Heart right ventricle (tissue), 16 donors: ENCODE results near the gene BTLA. TPM values are rescaled to one million over a fixed set of nuclear protein-coding genes. Genes with fewer than 3 reads are reported as not detected.
"Not testable (repeated sequence)": the region's sequence is repeated elsewhere in the genome, so short reads cannot be mapped to it uniquely, and the experiment has no call there.

Source experiments
- ATAC-seq, 8 donors: fragments of 200-7000 bp; cut with Tn5 transposase; one replicate each; pipeline ENCODE4 v1.9.1; 2020; ENCODE audit warnings: mild to moderate bottlenecking in 8 of 8, moderate library complexity in 8 of 8, moderate number of reproducible peaks in 1 of 8
- DNase-seq, 2 donors: peaks; one replicate each; pipeline ENCODE4 v3.0.0-alpha.2; 2020
- H3K27ac ChIP-seq, 10 donors: fragments of 200-600 bp; sonication (generic) in 2 of 10; one replicate each; pipeline versions ENCODE4 v1.5.0 to v1.8.0; 2020 to 2022; ENCODE audit warnings: mild to moderate bottlenecking in 3 of 10
- H3K27me3 ChIP-seq, 7 donors: fragments of 200-600 bp; one replicate each; pipeline ENCODE4 v1.8.0; 2021 to 2022; ENCODE audit warnings: mild to moderate bottlenecking in 2 of 7
- H3K36me3 ChIP-seq, 9 donors: fragments of 200-600 bp; sonication (generic) in 1 of 9; one replicate each; pipeline versions ENCODE4 v1.5.0 to v1.8.0; 2020 to 2022; ENCODE audit warnings: mild to moderate bottlenecking in 2 of 9
- H3K4me1 ChIP-seq, 9 donors: fragments of 200-600 bp; sonication (generic) in 1 of 9; one replicate each; pipeline versions ENCODE4 v1.5.0 to v1.8.0; 2020 to 2022; ENCODE audit warnings: mild to moderate bottlenecking in 4 of 9
- H3K4me3 ChIP-seq, 10 donors: fragments of 200-600 bp; sonication (generic) in 2 of 10; one replicate each; pipeline versions ENCODE4 v1.5.0 to v1.8.0; 2020 to 2022; ENCODE audit warnings: mild to moderate bottlenecking in 7 of 10, moderate library complexity in 2 of 10
- H3K9me3 ChIP-seq, 11 donors: fragments of 200-600 bp in 10 of 11; sonication (generic) in 2 of 11; one replicate each; pipeline versions ENCODE4 v1.5.0 to v1.8.0; 2013 to 2022; ENCODE audit warnings: mild to moderate bottlenecking in 2 of 11, control low read depth in 1 of 11, moderate library complexity in 1 of 11
- WGBS, 2 donors: extraction: QIAGEN DNeasy Blood & Tissue Kit; methylation state at CpG; one replicate each; pipeline ENCODE4 v1.1.7; 2013; ENCODE audit warnings: inconsistent platforms in 1 of 2; 5-methylcytosine and 5-hydroxymethylcytosine counted together
- intact Hi-C, 10 donors: fragments of 100-400 bp; cut with DNase I; formaldehyde crosslinking; loops; one replicate each; pipeline versions ENCODE4 v1.11.1 to v1.14.2; 2022
- polyA plus RNA-seq, 2 donors: library from polyadenylated mRNA; stranded (reverse); fragments of 200-250 nt; gene quantifications; one replicate each; pipeline ENCODE4 v1.2.3, GENCODE V29; 2013
- total RNA-seq, 10 donors: library from RNA; stranded (reverse); fragmentation: NEBNext Ultra II Directional in 3 of 10; extraction: Animal tissue kit (Norgen Biotek cat#: 25700) in 3 of 10; gene quantifications; one replicate each; pipeline versions ENCODE4 v1.2.1 to v1.2.4, GENCODE V29; 2021 to 2023
- TF ChIP-seq, protein P1 (sequence below), 9 donors: fragments of 200-600 bp; sonication (generic) in 2 of 9; IDR thresholded peaks; one replicate each; pipeline versions ENCODE4 v1.5.0 to v1.8.0; 2021 to 2022; ENCODE audit warnings: antibody characterized with exemption in 9 of 9, mild to moderate bottlenecking in 5 of 9, moderate library complexity in 1 of 9
- donor health status: Arrhythmogenic right ventricular cardiomyopathy.
- donor health status: ischemic (EF 13 %, LVEDD 7.1; RV severe dilation, severe dysfunction).
- donor health status: healthy with polysubstance abuse.
- donor health status: DM: no; HTN: yes; CAD: no.
- donor health status: DM: no; HTN: no; CAD: no.
- donor health status: ischemic (EF 25% LVEDD 6.9; RV normal size, moderate dysfunction).
- donor health status: ischemic (EF 25% LVEDD 5.7; RV mildly dilated, moderate dysfunction).
- donor health status: healthy.
- donor health status: DM: yes; HTN: yes; CAD: no.
- donor health status: Ischemic cardiomyopathy.
- donor health status: ischemic (EF 35%, LVEDD 5.7; RV mildly dilated, moderate dysfunction).
- donor health status: nonischemic (EF 11% LVEDD 7.7; RV severe dilation, severe dysfunction).
- donor health status: DM: yes; HTN: yes; CAD: no.
- donor health status: PGD.
- donor health status: ischemic (EF 29% LVEDD 5.4; RV normal size, mild dysfunction).
- donor health status: nonischemic (EF 23%, LVEDD 6.1; RV moderate dilation, normal function).

Gene BTLA
- total and polyA plus RNA-seq, 12 donors: 0.03 to 0.97 (median 0.07) TPM; not detected in 7

DNA sequence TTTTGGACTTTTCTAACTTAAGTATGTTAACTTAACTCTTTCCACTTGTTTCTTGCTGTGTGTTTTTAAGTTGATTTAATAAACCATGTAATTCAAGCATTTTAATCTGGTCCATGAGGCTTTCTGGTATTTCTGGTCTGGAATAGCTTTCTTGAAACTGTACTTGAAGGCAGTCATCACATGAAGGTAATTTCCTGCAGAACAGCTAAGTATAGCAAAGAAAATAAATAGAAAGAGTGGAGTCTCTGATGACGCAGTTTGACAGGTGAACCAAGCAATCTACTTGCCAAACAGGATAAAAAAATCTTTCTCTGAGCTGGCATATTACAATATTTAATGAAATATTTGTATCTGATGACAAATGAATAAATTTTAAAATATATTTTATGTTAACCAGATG is 74.9 kb downstream of the BTLA start:
- 81 to 88% methylated on average over 1 of the region's 1 CpG for WGBS, 2 donors
- H3K27ac ChIP-seq: no peak overlapping the region

DNA sequence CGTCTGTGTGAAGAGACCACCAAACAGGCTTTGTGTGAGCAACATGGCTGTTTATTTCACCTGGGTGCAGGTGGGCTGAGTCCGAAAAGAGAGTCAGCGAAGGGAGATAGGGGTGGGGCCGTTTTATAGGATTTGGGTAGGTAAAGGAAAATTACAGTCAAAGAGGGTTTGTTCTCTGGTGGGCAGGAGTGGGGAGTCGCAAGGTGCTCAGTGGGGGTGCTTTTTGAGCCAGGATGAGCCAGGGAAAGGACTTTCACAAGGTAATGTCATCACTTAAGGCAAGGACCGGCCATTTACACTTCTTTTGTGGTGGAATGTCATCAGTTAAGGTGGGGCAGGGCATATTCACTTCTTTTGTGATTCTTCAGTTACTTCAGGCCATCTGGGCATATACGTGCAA is 76.4 kb downstream of the BTLA start:
- H3K27ac ChIP-seq, ATAC-seq, H3K4me1 ChIP-seq, H3K36me3 ChIP-seq, H3K4me3 ChIP-seq, DNase-seq, H3K9me3 ChIP-seq, H3K27me3 ChIP-seq, intact Hi-C loops: not testable (repeated sequence)
- 64 to 92% methylated on average over 3 of the region's 7 CpGs for WGBS, 2 donors

More for the DNA sequence above, 74.9 kb downstream of the BTLA start:
- H3K36me3 ChIP-seq: no peaks in the 10 kb centered on the region
- intact Hi-C loops: no loop called here
- TF ChIP-seq, protein P1, sequence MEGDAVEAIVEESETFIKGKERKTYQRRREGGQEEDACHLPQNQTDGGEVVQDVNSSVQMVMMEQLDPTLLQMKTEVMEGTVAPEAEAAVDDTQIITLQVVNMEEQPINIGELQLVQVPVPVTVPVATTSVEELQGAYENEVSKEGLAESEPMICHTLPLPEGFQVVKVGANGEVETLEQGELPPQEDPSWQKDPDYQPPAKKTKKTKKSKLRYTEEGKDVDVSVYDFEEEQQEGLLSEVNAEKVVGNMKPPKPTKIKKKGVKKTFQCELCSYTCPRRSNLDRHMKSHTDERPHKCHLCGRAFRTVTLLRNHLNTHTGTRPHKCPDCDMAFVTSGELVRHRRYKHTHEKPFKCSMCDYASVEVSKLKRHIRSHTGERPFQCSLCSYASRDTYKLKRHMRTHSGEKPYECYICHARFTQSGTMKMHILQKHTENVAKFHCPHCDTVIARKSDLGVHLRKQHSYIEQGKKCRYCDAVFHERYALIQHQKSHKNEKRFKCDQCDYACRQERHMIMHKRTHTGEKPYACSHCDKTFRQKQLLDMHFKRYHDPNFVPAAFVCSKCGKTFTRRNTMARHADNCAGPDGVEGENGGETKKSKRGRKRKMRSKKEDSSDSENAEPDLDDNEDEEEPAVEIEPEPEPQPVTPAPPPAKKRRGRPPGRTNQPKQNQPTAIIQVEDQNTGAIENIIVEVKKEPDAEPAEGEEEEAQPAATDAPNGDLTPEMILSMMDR (IDR thresholded peaks at IDR 0.05): no peak
- no peak overlapping the region for H3K4me3 ChIP-seq
- no peaks in the 10 kb centered on the region for H3K27me3 ChIP-seq
- ATAC-seq (no peak), DNase-seq (no peak)
- H3K4me1 ChIP-seq: no peaks in the 10 kb centered on the region
- no peaks in the 10 kb centered on the region for H3K9me3 ChIP-seq

DNA sequence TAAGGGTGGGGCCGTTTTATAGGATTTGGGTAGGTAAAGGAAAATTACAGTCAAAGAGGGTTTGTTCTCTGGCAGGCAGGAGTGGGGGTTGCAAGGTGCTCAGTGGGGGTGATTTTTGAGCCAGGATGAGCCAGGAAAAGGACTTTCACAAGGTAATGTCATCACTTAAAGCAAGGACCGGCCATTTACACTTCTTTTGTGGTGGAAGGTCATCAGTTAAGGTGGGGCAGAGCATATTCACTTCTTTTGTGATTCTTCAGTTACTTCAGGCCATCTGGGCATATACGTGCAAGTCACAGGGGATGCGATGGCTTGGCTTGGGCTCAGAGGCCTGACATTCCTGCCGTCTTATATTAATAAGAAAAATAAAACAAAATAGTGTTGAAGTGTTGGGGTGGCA is 80.7 kb downstream of the BTLA start:
- ATAC-seq, intact Hi-C loops, H3K27ac ChIP-seq, H3K4me1 ChIP-seq, DNase-seq, H3K4me3 ChIP-seq, H3K9me3 ChIP-seq, H3K36me3 ChIP-seq, H3K27me3 ChIP-seq: not testable (repeated sequence)
- 85 to 88% methylated on average over 4 of the region's 5 CpGs for WGBS, 2 donors

DNA sequence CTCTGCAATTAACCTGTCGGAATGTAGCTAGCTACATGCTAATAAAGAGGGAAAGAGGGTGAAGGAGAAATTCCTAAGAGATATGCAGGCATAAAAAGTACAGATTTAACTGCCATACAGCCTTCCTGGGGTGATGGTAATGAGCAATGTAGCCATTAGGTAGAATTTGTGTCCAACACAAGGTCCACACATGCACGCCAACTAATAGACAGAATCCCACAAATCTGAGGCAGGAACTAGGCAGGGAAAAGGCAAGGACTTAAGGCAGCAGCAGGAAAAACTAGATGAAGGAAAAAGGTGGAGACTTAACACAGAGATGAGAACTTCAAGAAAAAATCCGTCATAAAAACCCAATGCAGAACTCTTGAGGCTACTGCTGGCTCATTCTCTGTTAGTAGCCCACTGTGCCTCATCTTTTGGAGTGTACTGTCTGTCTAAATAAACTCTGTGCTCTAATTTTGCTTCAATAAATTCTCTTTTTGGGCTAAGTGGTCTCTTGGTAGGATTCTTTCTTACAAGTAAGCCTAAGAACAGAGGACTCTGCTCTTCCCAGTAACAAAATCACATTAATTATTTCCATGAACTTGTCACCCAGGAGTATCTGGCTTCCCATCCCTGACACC is 81.5 kb downstream of the BTLA start:
- H3K4me3 ChIP-seq: no peak overlapping the region
- H3K4me1 ChIP-seq: no peaks in the 10 kb centered on the region
- no peak overlapping the region for H3K27ac ChIP-seq
- 91 to 93% methylated on average over 3 of the region's 3 CpGs for WGBS, 2 donors
- intact Hi-C loops: no loop called here
- TF ChIP-seq, protein P1 (IDR thresholded peaks at IDR 0.05): no peak
- no peaks in the 10 kb centered on the region for H3K27me3 ChIP-seq
- no peaks in the 10 kb centered on the region for H3K9me3 ChIP-seq
- no peaks in the 10 kb centered on the region for H3K36me3 ChIP-seq
- ATAC-seq: no peak
- DNase-seq: no peak

DNA sequence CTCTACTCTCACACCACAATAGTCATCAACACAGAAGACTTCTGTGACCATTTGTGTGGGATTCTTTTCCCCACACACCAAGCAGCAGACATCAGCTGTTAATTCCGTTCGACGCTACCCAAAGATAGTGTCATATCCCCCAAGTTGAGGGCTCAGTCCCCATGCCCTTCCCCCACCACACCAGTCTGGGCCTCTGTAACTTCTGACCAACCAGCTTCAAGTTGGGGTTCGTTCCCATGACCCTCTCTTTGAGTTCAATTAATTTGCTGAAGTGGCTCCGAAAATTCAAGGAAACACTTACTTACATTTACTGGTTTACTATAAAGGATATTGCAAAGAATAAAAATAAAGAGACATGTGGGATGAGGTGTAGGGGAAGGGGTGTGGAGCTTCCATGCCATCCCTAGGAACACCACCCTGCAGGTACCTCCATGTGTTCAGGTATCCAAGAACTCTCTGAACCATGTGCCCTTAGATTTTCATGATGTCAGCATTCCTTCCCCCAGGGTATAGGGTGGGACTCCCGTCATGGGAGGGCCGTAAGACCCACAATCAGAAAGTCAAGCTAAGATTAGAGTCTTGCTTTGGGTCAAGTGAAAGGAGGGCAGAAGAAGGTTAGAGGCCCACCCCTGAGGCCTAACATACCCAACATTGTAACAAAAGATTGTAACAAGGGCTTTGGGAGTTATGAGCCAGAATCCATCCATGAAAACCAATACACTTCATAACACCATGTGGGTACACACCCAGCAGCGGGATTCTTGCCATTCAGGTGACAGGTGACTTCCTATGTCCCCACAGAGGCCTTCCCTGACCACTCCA is 82.7 kb downstream of the BTLA start:
- DNase-seq (no peak), ATAC-seq (no peak)
- Histone ChIP-seq H3K27me3 (no peaks in the 10 kb centered on the region), H3K36me3 (no peaks in the 10 kb centered on the region), H3K27ac (no peak overlapping the region), H3K4me3 (no peak overlapping the region), H3K9me3 (peaks cover 0 to 4% (median 0%) of the 10 kb centered on the region in 11 donors), H3K4me1 (no peaks in the 10 kb centered on the region)
- TF ChIP-seq, protein P1 (IDR thresholded peaks at IDR 0.05): no peak
- intact Hi-C loops: no loop called here
- 93 to 94% methylated on average over 8 of the region's 8 CpGs for WGBS, 2 donors
